Right kidney (tissue), 9 donors: ENCODE measurements around the gene SLFN13.
A peak's percentile ranks its signal among the peaks of the same experiment; 100 is the strongest.
"Not testable (repeated sequence)": the region's sequence is repeated elsewhere in the genome, so short reads cannot be mapped to it uniquely, and the experiment has no call there.

Experiments used
- DNase-seq: peaks from one replicate; pipeline ENCODE4 v3.0.0-alpha.2; 2016
- long read RNA-seq, 8 donors: transcript quantifications; one replicate each; lab custom pipeline, GENCODE V29; 2026

Gene SLFN13
- long read RNA-seq, donor 1, full-length matches to known transcripts, result 1 of 1 reads
- long read RNA-seq, donor 1, partial matches to known transcripts, result 0 of 1 reads
- long read RNA-seq, donor 1, other reads (novel, unspliced or antisense), result 0 of 1 reads
- long read RNA-seq, donor 2, result 0 reads
- long read RNA-seq, donor 3, full-length matches to known transcripts, result 4 of 4 reads
- long read RNA-seq, donor 3, partial matches to known transcripts, result 0 of 4 reads
- long read RNA-seq, donor 3, other reads (novel, unspliced or antisense), result 0 of 4 reads
- long read RNA-seq, donor 4, full-length matches to known transcripts, result 3 of 3 reads
- long read RNA-seq, donor 4, partial matches to known transcripts, result 0 of 3 reads
- long read RNA-seq, donor 4, other reads (novel, unspliced or antisense), result 0 of 3 reads
- long read RNA-seq, donor 5, full-length matches to known transcripts, result 1 of 1 reads
- long read RNA-seq, donor 5, partial matches to known transcripts, result 0 of 1 reads
- long read RNA-seq, donor 5, other reads (novel, unspliced or antisense), result 0 of 1 reads
- long read RNA-seq, donor 6, partial matches to known transcripts, result 0 of 1 reads
- long read RNA-seq, donor 6, other reads (novel, unspliced or antisense), result 0 of 1 reads
- long read RNA-seq, donor 7, result 0 reads
- long read RNA-seq, donor 8, full-length matches to known transcripts, result 4 of 4 reads
- long read RNA-seq, donor 8, partial matches to known transcripts, result 0 of 4 reads
- long read RNA-seq, donor 8, other reads (novel, unspliced or antisense), result 0 of 4 reads

DNA sequence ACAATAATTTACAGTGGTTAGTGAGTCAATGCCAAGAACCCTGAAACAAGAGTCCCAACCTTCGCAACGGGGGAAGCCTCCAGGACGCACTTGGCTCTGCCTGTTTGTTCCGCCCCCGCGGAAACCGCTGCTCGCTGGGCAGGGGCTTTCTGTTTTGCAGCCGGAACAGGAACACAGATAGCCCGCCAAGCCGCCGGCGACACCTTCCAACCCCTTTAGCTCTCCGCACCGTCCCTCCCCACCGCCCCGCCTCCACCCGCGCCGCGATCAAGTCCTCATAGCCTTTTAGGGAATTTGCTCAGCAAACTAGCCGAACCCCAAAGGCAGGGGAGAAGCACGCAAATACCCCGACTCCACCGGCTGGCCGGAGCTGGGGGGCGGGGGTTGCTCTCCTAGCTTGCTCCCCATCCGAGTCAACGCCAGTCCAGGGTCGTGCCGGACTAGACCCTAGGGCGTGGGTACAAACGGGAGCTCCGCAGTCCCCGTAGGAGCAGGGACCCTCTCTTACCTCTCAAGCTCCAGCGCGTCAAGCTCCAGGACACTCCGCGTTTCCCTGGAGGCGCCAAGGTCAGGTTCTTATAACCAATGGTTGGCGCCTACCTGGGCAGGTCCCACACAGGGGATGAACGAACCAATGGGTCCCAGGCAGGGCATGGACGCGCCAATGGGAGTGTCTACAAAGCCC lies at the start of gene SLFN13:
Gene SLFN13, minus strand, starts transcription at position 553 of the 685 bp plus-strand sequence. CDS start 3,086 bp downstream, outside the sequence.
- peak; percentile 70 for DNase-seq

DNA sequence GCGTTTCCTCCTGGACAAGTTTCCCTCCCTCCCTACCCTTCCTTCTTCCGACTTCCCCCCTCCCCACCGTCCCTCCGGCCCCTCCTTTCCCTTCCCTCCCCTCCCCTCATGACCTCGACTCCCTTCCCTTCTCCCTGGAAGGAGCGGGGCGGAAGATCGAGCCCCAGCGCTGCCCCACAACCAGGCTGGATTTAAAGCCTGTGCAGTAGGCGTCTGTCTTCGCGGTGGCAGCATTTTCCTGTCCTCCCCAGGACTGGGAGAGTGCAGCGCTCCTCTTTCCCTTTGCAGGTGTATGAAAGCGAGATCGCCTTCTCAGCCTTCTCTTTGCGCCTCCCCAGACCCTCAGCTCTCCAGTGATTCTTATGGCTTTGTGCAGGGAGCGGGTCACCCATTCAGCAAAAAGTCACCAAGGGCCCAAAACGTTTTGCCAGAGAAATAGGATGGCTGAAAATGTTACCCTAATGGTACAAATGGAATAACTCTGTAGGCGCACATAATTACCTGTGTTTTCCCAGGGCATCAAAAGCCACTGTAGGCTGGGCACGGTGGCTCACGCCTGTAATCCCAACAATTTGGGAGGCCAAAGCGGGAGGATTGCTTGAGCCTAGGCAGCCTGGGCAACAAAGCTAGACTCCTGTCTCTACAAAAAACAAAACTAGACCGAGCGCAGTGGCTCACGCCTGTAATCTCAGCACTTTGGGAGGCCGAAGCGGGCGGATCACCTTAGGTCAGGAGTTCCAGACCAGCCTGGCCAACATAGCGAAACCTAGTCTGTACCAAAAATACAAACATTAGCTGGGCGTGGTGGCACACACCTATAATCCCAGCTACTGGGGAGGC lies 48.1 kb upstream of the SLFN13 start:
- peak; percentile 23 for DNase-seq

- no peak for DNase-seq
Observed at GRCh38 chr17:35493040-35493439, 44.5 kb upstream of the SLFN13 start.

DNA sequence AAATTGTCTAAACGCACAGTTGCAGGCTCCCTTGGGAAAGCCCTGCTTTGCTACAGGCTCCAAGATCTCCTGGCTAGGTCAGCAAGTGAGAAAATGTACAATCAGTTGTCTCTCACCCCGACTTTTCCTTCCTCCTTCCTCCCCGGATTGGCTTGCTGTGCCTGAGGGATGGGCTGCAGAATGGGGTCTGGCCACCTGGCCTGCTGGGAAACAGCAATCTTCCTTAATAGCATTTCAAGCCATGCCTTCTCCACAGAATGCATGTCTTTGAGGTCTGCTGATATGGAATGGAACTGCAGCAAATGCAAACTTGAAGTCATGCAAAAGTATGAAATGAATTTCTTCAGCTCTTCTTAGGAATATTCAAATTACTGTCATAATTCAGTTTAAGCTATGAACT lies 42.9 kb upstream of the SLFN13 start:
- no peak for DNase-seq

DNA sequence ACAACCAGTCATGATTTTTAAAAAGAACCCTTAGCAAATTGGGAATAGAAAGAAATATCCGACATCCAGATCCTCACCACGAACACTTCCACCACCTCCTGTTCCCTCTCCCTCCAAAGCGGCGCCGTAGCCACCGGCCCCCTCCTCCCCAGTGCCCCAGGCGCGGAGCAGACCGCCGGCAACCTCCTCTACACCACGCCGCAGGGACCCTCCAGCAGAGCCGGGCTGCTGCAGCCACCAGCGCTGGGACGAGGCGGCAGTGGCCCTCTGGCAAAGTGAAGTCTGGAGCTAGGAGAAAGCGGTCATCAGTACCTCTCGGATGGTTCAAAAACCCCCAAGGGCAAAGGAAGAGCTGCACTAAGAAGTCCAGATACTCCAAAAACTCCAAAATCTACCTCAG lies 41.4 kb upstream of the SLFN13 start:
- DNase-seq, result peak; percentile 31

GRCh38 chr17:35488991-35489390 lies 40.4 kb upstream of the SLFN13 start:
- no peak for DNase-seq

GRCh38 chr17:35486920-35487732 lies 38.6 kb upstream of the SLFN13 start:
- DNase-seq, result peak; percentile 56

DNA sequence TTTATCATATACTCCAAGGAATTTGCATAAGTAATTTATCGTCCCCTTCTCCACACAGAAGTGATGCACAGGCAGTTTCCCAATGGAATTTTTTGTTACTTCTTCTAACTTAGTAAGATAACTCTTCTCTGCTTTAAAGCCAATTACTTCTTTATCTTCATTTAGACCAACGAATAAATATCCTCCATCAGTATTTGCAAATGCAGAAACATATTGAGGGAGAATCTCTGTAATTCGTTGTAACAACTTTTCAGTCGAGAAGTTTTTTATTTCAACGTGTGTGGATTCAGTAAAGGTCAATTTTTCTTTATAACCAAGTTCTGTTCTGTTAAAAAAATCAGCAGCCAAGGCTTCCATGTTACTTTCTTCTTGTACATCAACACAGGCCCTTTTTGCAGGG lies 30.7 kb upstream of the SLFN13 start:
- DNase-seq, result no peak

DNA sequence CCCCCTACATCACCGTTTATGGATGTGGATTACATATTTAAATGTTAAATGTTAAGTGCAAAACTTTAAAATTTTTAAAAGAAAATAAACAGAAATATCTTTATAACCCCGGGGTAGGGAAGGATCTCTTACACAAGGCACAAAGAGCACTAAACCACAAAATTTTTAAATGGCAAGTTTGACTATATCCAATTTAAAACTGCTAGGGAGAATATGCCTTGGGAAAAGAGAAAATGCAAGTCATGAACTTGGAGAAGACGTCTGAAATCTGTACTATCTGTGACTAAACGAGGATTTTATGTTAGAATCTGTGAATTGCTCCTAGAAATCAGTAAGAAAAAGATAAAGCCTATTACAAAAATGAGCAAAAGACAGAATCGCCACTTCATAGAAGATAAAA lies 28.7 kb upstream of the SLFN13 start:
- no peak for DNase-seq

- no peak for DNase-seq
Observed at GRCh38 chr17:35476283-35476820, 27.8 kb upstream of the SLFN13 start.

GRCh38 chr17:35468475-35468874 lies 19.9 kb upstream of the SLFN13 start:
- no peak for DNase-seq

DNA sequence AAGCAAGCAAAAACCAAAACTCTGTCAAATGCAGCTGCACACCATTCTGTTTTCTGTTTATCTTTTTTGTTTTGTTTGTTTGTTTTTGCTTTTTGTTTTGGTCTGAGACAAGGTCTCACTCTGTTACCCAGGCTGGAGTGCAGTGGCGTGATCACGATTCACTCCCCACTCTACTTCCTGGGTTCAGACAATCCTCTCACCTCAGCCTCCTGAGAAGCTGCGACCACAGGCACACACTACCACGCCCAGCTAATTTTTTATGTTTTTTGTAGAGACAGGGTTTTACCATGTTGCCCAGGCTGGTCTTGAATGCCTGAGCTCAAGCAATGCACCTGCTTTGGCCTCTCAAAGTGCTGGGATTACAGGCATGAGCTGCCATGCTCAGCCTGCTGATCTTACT lies 19.3 kb upstream of the SLFN13 start:
- DNase-seq, result no peak

GRCh38 chr17:35460354-35460851 lies 11.8 kb upstream of the SLFN13 start:
- DNase-seq, result peak; percentile 53

DNA sequence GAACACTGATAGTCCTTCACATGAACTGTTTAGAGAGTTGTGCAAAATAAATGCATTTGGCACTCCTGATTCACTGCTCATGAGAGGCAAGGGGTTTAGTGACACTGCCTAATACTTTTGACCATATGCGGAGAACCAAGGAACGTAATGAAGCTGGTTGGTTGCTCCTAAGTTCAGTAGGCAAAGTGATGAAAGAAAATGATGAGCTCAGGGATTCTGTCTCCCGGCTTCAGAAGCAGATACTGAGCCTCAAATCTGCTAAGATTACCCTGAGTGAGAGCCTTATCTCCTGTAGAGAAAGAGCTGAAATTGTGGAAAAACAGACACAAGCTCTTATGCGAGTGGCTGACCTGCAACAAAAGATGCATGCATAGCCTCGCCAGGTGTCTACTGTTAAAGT lies 5.5 kb upstream of the SLFN13 start:
- DNase-seq, result not testable (repeated sequence)

DNA sequence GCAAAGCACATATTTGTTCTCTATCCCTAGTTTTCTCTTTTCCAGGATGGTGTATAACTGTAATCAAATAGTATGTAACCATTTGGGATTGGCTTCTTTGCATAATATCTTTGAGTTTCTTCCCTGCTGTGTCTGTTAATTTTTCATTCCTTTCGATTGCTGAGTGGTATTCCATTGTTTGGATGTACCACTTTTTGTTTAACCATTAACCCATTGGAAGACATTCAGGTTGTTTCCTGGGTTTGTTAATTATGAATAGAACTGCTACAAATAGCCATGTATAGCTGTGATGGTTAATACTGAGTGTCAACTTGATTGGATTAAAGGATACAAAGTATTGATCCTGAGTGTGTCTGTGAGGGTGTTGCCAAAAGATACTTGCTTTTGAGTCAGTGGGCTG lies 4.6 kb upstream of the SLFN13 start:
- no peak for DNase-seq

DNA sequence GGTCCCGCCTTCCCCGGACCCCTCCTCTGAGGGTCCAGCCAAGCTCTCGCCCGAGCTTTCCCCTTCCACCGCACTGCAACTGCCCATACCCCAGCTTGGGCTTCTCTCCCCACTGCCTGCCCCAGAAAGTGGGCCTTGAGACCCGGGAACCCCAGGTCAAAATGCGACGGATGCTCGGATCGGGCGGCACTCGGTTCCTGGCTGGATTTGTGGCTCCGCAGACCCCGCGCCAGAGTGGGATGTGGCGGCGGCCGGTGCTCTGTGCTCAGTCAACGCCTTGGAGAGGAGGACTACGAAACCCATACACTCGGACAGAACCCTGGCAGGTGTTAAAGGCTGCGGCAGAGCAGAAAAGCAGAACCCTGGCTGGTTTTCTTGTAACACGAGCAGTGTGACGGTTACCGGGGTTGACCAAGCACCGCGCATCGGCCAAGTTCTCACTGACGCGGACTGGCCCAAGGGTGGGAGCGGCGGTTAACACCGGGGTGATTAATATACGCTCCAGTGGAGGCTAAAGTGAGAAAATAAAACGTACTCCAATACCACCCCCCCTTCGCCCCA lies 885 bp upstream of the SLFN13 start:
- DNase-seq, result peak; percentile 70

DNA sequence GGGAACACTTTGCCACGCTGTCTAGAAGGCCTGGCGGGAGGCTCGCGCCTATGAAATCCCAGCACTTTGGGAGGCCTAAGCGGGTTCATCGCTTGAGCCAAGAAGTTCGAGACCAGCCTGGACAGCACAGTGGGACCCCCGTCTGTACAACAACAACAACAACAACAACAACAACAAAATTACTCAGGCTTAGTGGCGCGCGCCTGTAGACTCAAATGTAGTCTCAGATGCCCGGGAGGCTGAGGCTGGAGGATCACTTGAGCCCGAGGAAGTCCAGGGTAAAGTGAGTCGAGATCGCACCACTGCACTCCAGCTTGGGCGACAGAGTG lies 297 bp upstream of the SLFN13 start:
- peak; percentile 58 for DNase-seq

- no peak for DNase-seq
Observed at GRCh38 chr17:35447499-35447898, 1.1 kb downstream of the SLFN13 start.

DNA sequence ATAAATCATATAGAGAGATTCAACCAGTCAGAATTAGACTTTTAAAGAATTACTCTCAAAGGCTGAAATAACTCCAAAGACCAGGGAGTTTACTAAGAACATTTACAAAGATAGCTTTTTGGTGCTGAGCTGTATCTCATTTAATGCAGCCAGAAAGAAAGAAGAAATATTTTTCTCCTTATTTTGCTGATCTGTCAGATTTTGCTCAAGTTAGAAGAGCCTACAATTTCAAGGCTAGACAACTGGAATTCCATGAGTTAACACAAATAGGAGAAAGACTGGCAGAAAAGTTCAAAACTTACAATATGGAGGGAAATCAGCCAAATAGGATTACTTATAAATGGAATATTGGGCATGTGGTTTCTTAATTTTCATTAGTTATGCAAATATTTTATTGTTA lies 10.1 kb downstream of the SLFN13 start:
- no peak for DNase-seq

DNA sequence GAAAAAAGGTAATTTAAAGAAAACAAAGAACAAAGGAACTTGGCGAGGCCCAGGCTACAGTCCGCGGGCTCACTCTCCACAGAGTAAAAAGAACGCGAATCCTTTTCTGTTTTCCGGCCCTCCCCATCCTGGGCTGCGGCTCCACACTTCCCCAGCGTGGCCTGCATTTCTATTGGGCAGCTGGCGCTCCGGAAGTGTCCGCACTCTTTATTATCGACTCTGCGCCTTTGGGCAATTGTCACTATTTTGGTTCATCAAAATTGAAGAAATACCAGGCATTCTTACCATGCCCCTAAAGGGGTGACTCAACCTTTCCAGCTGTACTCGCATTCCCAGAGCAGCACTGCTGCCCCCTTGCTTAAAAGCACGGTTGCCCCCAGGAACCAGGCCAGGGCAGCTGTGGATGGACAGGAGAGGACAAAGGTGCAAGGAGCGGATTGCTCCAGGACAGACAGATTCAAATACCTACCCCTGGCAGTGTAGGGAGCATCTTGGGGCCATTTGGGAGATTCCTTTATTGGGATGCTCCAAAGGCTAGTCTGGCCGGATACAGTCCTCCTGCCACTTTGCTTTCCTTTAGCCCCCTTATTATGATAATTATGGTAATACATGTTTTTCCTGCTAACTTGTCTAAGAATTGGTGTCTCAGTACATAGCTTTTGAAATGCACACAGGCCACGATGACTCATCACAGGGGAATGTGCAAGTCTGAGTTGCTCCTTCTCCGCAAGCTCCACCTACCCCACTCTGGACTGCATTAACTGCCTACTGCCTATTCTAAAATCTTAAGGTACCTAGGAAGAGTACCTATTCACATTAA lies 15.3 kb downstream of the SLFN13 start:
- DNase-seq, result peak; percentile 62
